BJ (cell line): ENCODE results near the gene HCRT. TPM values are rescaled to one million over a fixed set of nuclear protein-coding genes. Genes with fewer than 3 reads are reported as not detected.
"Not testable (repeated sequence)": the region's sequence is repeated elsewhere in the genome, so short reads cannot be mapped to it uniquely, and the experiment has no call there.

Experiments used
- CTCF ChIA-PET: fragments of 350-600 bp; formaldehyde crosslinking; extraction: SDS; loops from one replicate; lab custom pipeline; 2021; ENCODE audit warnings: antibody characterized with exemption, inconsistent platforms; lab: Yijun Ruan, JAX
- POLR2A ChIA-PET: fragments of 300-600 bp; sonication (Branson Sonifier 250); formaldehyde crosslinking; extraction: SDS; loops from one replicate; lab custom pipeline; 2021; ENCODE audit warnings: antibody characterized with exemption; lab: Charles Lee
- DNase-seq: peaks from one replicate; pipeline ENCODE4 v3.0.0-alpha.2; 2011; ENCODE audit warnings: low read depth
- H3K27me3 ChIP-seq: 2 replicates; pipeline ENCODE4 v1.6.0; 2011; ENCODE audit warnings: low read length; ENCODE audit not compliant: control insufficient read depth, insufficient read depth
- H3K36me3 ChIP-seq: 2 replicates; pipeline ENCODE4 v1.5.1; 2011; ENCODE audit warnings: low read length; ENCODE audit not compliant: control insufficient read depth, insufficient read depth
- H3K4me3 ChIP-seq: 2 replicates; pipeline ENCODE4 v1.5.1; 2011; ENCODE audit warnings: low read depth, mild to moderate bottlenecking, control low read depth, low read length
- CTCF ChIP-seq: IDR thresholded peaks from 2 replicates; pipeline ENCODE4 v1.5.1; 2011; ENCODE audit warnings: low read depth, mild to moderate bottlenecking, control low read depth, inconsistent platforms, low read length, moderate library complexity; ENCODE audit not compliant: insufficient read depth
- polyA plus RNA-seq: library from polyadenylated mRNA; depleted of rRNA; stranded (reverse); fragments of >200 nt; gene quantifications from 2 replicates; pipeline ENCODE4 v1.2.3, GENCODE V29; 2011

HCRT gene
- polyA plus RNA-seq, 1 experiment: not detected

DNA sequence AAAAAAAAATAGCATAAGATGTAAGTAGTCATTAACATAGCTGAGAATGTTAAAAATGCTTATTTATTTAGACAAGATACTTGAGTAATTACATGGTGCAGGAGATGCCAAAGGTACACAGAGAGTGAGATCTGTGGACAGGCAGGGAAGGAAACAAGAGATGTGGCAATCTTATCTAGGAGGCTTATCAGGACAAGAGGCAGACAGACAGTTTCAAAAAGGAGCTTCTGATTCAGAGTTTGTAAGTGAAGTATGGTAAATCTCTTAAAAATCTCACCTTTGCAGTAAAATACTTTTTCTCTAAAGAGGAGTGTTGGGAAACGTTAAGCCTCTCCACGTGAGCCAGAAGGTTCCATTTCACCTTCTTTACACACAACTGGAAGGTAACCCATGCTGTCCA, 28.9 kb upstream of the HCRT start:
- POLR2A ChIA-PET: no interaction called here

GRCh38 chr17:42212382-42212781, 27.1 kb upstream of the HCRT start:
- no peak for TF ChIP-seq CTCF

More for the DNA sequence above, 28.9 kb upstream of the HCRT start:
- Histone ChIP-seq H3K27me3 (no peaks in the 10 kb centered on the region), H3K36me3 (peaks cover 11% of the 10 kb centered on the region), H3K4me3 (no peak overlapping the region)
- DNase-seq: no peak
- CTCF ChIA-PET: interaction anchor here (1.0 to 4.7 kb wide), 2 partner anchors 9 to 24 kb away, joined by 3 to 29 read pairs; no protein-coding TSS in a partner anchor
- no peak for TF ChIP-seq CTCF

GRCh38 chr17:42211921-42212341, 26.7 kb upstream of the HCRT start:
- DNase-seq, H3K27me3 ChIP-seq, H3K4me3 ChIP-seq, H3K36me3 ChIP-seq, POLR2A ChIA-PET: not testable (repeated sequence)
- CTCF ChIA-PET: interaction anchor here (0.6 to 4.7 kb wide), 2 partner anchors 11 to 17 kb away, joined by 4 to 29 read pairs; no protein-coding TSS in a partner anchor

More at GRCh38 chr17:42212382-42212781, 27.1 kb upstream of the HCRT start:
- CTCF ChIA-PET: interaction anchor here (4.7 kb wide), 1 partner anchor 11 kb away, joined by 29 read pairs; no protein-coding TSS in a partner anchor
- POLR2A ChIA-PET: no interaction called here
- H3K27me3 ChIP-seq: no peaks in the 10 kb centered on the region
- H3K36me3 ChIP-seq: peaks cover 9% of the 10 kb centered on the region
- DNase-seq: no peak
- no peak overlapping the region for H3K4me3 ChIP-seq

DNA sequence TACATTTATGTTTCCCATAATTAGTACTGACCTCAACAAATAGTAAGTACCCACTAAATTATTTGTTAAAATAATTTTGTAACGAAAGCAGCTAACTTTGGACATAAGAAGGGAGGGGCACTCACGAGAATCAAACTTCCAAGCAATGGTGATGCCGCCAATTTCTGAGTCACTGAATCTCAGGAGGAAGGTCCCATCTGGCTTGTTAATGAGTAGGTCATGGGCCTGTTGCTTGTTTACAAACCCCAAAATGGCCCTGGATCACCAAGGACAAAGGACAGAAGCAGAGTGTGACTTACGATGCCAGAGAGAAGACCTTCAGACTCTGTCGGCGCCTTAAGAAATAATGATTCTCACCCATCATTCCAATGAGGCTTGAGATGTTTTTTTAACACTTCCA, 24.8 kb upstream of the HCRT start:
- no peak for DNase-seq
- CTCF ChIA-PET: no interaction called here

DNA sequence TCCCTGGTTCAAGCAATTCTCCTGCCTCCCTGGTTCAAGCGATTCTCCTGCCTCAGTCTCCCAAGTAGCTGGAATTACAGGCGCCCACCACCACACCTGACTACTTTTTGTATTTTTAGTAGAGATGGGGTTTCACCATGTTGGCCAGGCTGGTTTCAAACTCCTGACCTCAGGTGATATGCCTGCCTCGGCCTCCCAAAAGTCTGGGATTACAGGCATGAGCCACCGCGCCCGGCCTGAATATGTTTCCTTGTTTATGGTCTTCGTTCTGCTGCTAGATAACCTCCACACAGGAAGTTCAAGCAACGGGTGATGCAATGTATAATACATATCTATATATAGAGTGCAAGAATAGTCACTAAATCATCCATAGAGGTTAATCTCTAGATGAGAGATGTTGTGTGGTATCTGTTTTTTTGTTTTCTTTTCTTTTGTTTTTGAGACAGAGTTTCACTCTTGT, 20.9 kb upstream of the HCRT start:
- POLR2A ChIA-PET, H3K4me3 ChIP-seq, H3K27me3 ChIP-seq, DNase-seq: not testable (repeated sequence)
- CTCF ChIA-PET: interaction anchor here (1.6 kb wide), 1 partner anchor 10 kb away, joined by 4 read pairs; no protein-coding TSS in a partner anchor
- peaks cover 19% of the 10 kb centered on the region for H3K36me3 ChIP-seq

More for the DNA sequence above, 24.8 kb upstream of the HCRT start:
- no peak overlapping the region for H3K4me3 ChIP-seq
- H3K27me3 ChIP-seq: no peaks in the 10 kb centered on the region
- H3K36me3 ChIP-seq: peaks cover 10% of the 10 kb centered on the region
- POLR2A ChIA-PET: no interaction called here
- no peak for TF ChIP-seq CTCF

GRCh38 chr17:42203354-42203753, 18.1 kb upstream of the HCRT start:
- no peak for TF ChIP-seq CTCF
- Histone ChIP-seq H3K27me3 (no peaks in the 10 kb centered on the region), H3K4me3 (no peak overlapping the region), H3K36me3 (peaks cover 21% of the 10 kb centered on the region)
- no peak for DNase-seq
- ChIA-PET POLR2A (no interaction called here), CTCF (no interaction called here)
